ENCODE results near the gene SMC5.
"Not testable (repeated sequence)": the region's sequence is repeated elsewhere in the genome, so short reads cannot be mapped to it uniquely, and the experiment has no call there.

SMC5 gene

GRCh38 chr9:70401241-70401640 is 142.5 kb downstream of the SMC5 start:
- H4K8ac ChIP-seq (ENCODE audit: low read length); H2BK120ac ChIP-seq (ENCODE audit: low read depth, low read length); H2AK5ac ChIP-seq (ENCODE audit: low read length, severe bottlenecking); H2BK12ac ChIP-seq (ENCODE audit: low read length in 2 of 2); H3K4ac ChIP-seq (ENCODE audit: low read depth in 1 of 2, low read length in 2 of 2); H3K4me3 ChIP-seq (ENCODE audit: insufficient read depth in 1 of 2, low read depth in 1 of 2, low read length in 2 of 2); H3K14ac ChIP-seq (ENCODE audit: low read length in 2 of 2); H3K36me3 ChIP-seq (ENCODE audit: control insufficient read depth in 1 of 2, insufficient read depth in 2 of 2, low read depth in 1 of 2, low read length in 2 of 2); H4K91ac ChIP-seq (ENCODE audit: low read length); H3K23ac ChIP-seq (ENCODE audit: low read length in 2 of 2); H3K4me2 ChIP-seq (ENCODE audit: low read length, poor library complexity, severe bottlenecking); H3K9me3 ChIP-seq (ENCODE audit: control insufficient read depth, low read length); H3K4me1 ChIP-seq (ENCODE audit: control insufficient read depth, insufficient read depth, low read depth, low read length); H2BK5ac ChIP-seq (ENCODE audit: low read depth, low read length, poor library complexity, severe bottlenecking); H2AFZ ChIP-seq (ENCODE audit: low read depth, low read length); H3K18ac ChIP-seq (ENCODE audit: low read depth in 1 of 2, low read length in 2 of 2); H3K27me3 ChIP-seq (ENCODE audit: control insufficient read depth in 1 of 2, insufficient read depth in 1 of 2, low read length in 2 of 2); H2BK15ac ChIP-seq (ENCODE audit: low read depth, poor library complexity, severe bottlenecking); H3K27ac ChIP-seq (ENCODE audit: low read length, poor library complexity, severe bottlenecking); H3K9ac ChIP-seq (ENCODE audit: low read length); DNase-seq: not testable (repeated sequence)
- WGBS: 82% methylated on average over 5 of the region's 6 CpGs
- H3K79me1 ChIP-seq (replicated peaks; ENCODE audit: low read length, poor library complexity, severe bottlenecking): peaks cover 11% of the 10 kb centered on the region

GRCh38 chr9:70402213-70402612 is 143.4 kb downstream of the SMC5 start:
- H2AK5ac ChIP-seq (ENCODE audit: low read length, severe bottlenecking): no peak overlapping the region
- no peaks in the 10 kb centered on the region for H3K4me1 ChIP-seq (ENCODE audit: control insufficient read depth, insufficient read depth, low read depth, low read length)
- H3K23ac ChIP-seq (ENCODE audit: low read length in 2 of 2): no peak overlapping the region
- H3K9ac ChIP-seq (ENCODE audit: low read length): no peak overlapping the region
- H3K27ac ChIP-seq (ENCODE audit: low read length, poor library complexity, severe bottlenecking): no peak overlapping the region
- H2BK12ac ChIP-seq (ENCODE audit: low read length in 2 of 2): no peak overlapping the region
- peaks cover 11% of the 10 kb centered on the region for H3K79me1 ChIP-seq (replicated peaks; ENCODE audit: low read length, poor library complexity, severe bottlenecking)
- no CpG with 5 or more reads among the region's 1 CpG for WGBS
- peak; percentile 37 for DNase-seq
- H2BK120ac ChIP-seq (ENCODE audit: low read depth, low read length): no peak overlapping the region
- no peak overlapping the region for H3K4me2 ChIP-seq (ENCODE audit: low read length, poor library complexity, severe bottlenecking)
- no peak overlapping the region for H3K4me3 ChIP-seq (ENCODE audit: insufficient read depth in 1 of 2, low read depth in 1 of 2, low read length in 2 of 2)
- no peak overlapping the region for H4K91ac ChIP-seq (ENCODE audit: low read length)
- no peaks in the 10 kb centered on the region for H3K36me3 ChIP-seq (ENCODE audit: control insufficient read depth in 1 of 2, insufficient read depth in 2 of 2, low read depth in 1 of 2, low read length in 2 of 2)
- no peak overlapping the region for H3K4ac ChIP-seq (ENCODE audit: low read depth in 1 of 2, low read length in 2 of 2)
- H2AFZ ChIP-seq (ENCODE audit: low read depth, low read length): no peak overlapping the region
- no peak overlapping the region for H2BK5ac ChIP-seq (ENCODE audit: low read depth, low read length, poor library complexity, severe bottlenecking)
- no peak overlapping the region for H4K8ac ChIP-seq (ENCODE audit: low read length)
- no peak overlapping the region for H3K18ac ChIP-seq (ENCODE audit: low read depth in 1 of 2, low read length in 2 of 2)
- H3K14ac ChIP-seq (ENCODE audit: low read length in 2 of 2): no peak overlapping the region
- no peaks in the 10 kb centered on the region for H3K9me3 ChIP-seq (ENCODE audit: control insufficient read depth, low read length)
- no peak overlapping the region for H2BK15ac ChIP-seq (ENCODE audit: low read depth, poor library complexity, severe bottlenecking)
- H3K27me3 ChIP-seq (ENCODE audit: control insufficient read depth in 1 of 2, insufficient read depth in 1 of 2, low read length in 2 of 2): no peaks in the 10 kb centered on the region

GRCh38 chr9:70403166-70403565 is 144.4 kb downstream of the SMC5 start:
- Histone ChIP-seq H3K9ac (ENCODE audit: low read length) (peak overlapping the region; percentile 41), H3K4me2 (ENCODE audit: low read length, poor library complexity, severe bottlenecking) (no peak overlapping the region), H3K23ac (ENCODE audit: low read length in 2 of 2) (no peak overlapping the region), H2AK5ac (ENCODE audit: low read length, severe bottlenecking) (no peak overlapping the region), H3K36me3 (ENCODE audit: control insufficient read depth in 1 of 2, insufficient read depth in 2 of 2, low read depth in 1 of 2, low read length in 2 of 2) (peaks cover 0 to 5% of the 10 kb centered on the region in 2 experiments), H2BK15ac (ENCODE audit: low read depth, poor library complexity, severe bottlenecking) (no peak overlapping the region), H3K9me3 (ENCODE audit: control insufficient read depth, low read length) (no peaks in the 10 kb centered on the region), H4K8ac (ENCODE audit: low read length) (no peak overlapping the region), H3K79me1 (replicated peaks; ENCODE audit: low read length, poor library complexity, severe bottlenecking) (peaks cover 11% of the 10 kb centered on the region), H3K18ac (ENCODE audit: low read depth in 1 of 2, low read length in 2 of 2) (no peak overlapping the region), H2BK5ac (ENCODE audit: low read depth, low read length, poor library complexity, severe bottlenecking) (no peak overlapping the region), H4K91ac (ENCODE audit: low read length) (no peak overlapping the region), H2BK120ac (ENCODE audit: low read depth, low read length) (no peak overlapping the region), H3K27me3 (ENCODE audit: control insufficient read depth in 1 of 2, insufficient read depth in 1 of 2, low read length in 2 of 2) (no peaks in the 10 kb centered on the region), H3K14ac (ENCODE audit: low read length in 2 of 2) (no peak overlapping the region), H2BK12ac (ENCODE audit: low read length in 2 of 2) (no peak overlapping the region), H3K4ac (ENCODE audit: low read depth in 1 of 2, low read length in 2 of 2) (no peak overlapping the region), H3K4me1 (ENCODE audit: control insufficient read depth, insufficient read depth, low read depth, low read length) (peaks cover 2% of the 10 kb centered on the region), H3K4me3 (ENCODE audit: insufficient read depth in 1 of 2, low read depth in 1 of 2, low read length in 2 of 2) (peak overlapping the region in 1 of 2 experiments; percentile 0), H3K27ac (ENCODE audit: low read length, poor library complexity, severe bottlenecking) (no peak overlapping the region), H2AFZ (ENCODE audit: low read depth, low read length) (no peak overlapping the region)
- DNase-seq: peak; percentile 54
- WGBS: 91% methylated on average over 2 of the region's 2 CpGs

- H3K23ac ChIP-seq (ENCODE audit: low read length in 2 of 2): no peak overlapping the region
- H3K4me1 ChIP-seq (ENCODE audit: control insufficient read depth, insufficient read depth, low read depth, low read length): peaks cover 3% of the 10 kb centered on the region
- H3K36me3 ChIP-seq (ENCODE audit: control insufficient read depth in 1 of 2, insufficient read depth in 2 of 2, low read depth in 1 of 2, low read length in 2 of 2): peaks cover 0 to 5% of the 10 kb centered on the region in 2 experiments
- H2BK15ac ChIP-seq (ENCODE audit: low read depth, poor library complexity, severe bottlenecking): no peak overlapping the region
- peak; percentile 37 for DNase-seq
- no peak overlapping the region for H2BK5ac ChIP-seq (ENCODE audit: low read depth, low read length, poor library complexity, severe bottlenecking)
- H3K4me3 ChIP-seq (ENCODE audit: insufficient read depth in 1 of 2, low read depth in 1 of 2, low read length in 2 of 2): peak overlapping the region in 1 of 2 experiments; percentile 0
- H3K4me2 ChIP-seq (ENCODE audit: low read length, poor library complexity, severe bottlenecking): no peak overlapping the region
- H2AK5ac ChIP-seq (ENCODE audit: low read length, severe bottlenecking): no peak overlapping the region
- WGBS: 91% methylated on average over 4 of the region's 4 CpGs
- no peak overlapping the region for H3K27ac ChIP-seq (ENCODE audit: low read length, poor library complexity, severe bottlenecking)
- H3K79me1 ChIP-seq (replicated peaks; ENCODE audit: low read length, poor library complexity, severe bottlenecking): peaks cover 11% of the 10 kb centered on the region
- no peaks in the 10 kb centered on the region for H3K9me3 ChIP-seq (ENCODE audit: control insufficient read depth, low read length)
- no peak overlapping the region for H4K8ac ChIP-seq (ENCODE audit: low read length)
- no peaks in the 10 kb centered on the region for H3K27me3 ChIP-seq (ENCODE audit: control insufficient read depth in 1 of 2, insufficient read depth in 1 of 2, low read length in 2 of 2)
- H3K18ac ChIP-seq (ENCODE audit: low read depth in 1 of 2, low read length in 2 of 2): no peak overlapping the region
- no peak overlapping the region for H3K4ac ChIP-seq (ENCODE audit: low read depth in 1 of 2, low read length in 2 of 2)
- H4K91ac ChIP-seq (ENCODE audit: low read length): no peak overlapping the region
- no peak overlapping the region for H2AFZ ChIP-seq (ENCODE audit: low read depth, low read length)
- no peak overlapping the region for H3K14ac ChIP-seq (ENCODE audit: low read length in 2 of 2)
- no peak overlapping the region for H2BK120ac ChIP-seq (ENCODE audit: low read depth, low read length)
- H3K9ac ChIP-seq (ENCODE audit: low read length): peak overlapping the region; percentile 41
- no peak overlapping the region for H2BK12ac ChIP-seq (ENCODE audit: low read length in 2 of 2)
These were observed 144.8 kb downstream of the SMC5 start for GRCh38 chr9:70403618-70404025.

Data from mesenchymal stem cell (in vitro differentiated cells and primary cell).